ENCODE measurements around the gene PERM1. TPM values are rescaled to one million over a fixed set of nuclear protein-coding genes. Genes with fewer than 3 reads are reported as not detected.

PERM1 gene
- total and polyA plus RNA-seq, 2 of the 13 experiments (the other 11 are each of a cell fraction or from before 2014, with no cell fraction given), result 0.04 to 0.29 TPM

GRCh38 chr1:962381-963300 is 19.3 kb downstream of the PERM1 start:
- in situ Hi-C loops (cut with HindIII; ENCODE audit: extremely low pct_ligation_motif_present, low pct_unique_long_range_greater_than_20kb), result no loop called here

More at GRCh38 chr1:962381-963300, 19.3 kb downstream of the PERM1 start:
- Histone ChIP-seq H3K79me2 (ENCODE audit: insufficient read depth, low read length) (peaks cover 12% of the 10 kb centered on the region), H3K4me1 (ENCODE audit: insufficient read depth, low read length) (peaks cover 27% of the 10 kb centered on the region), H3K27ac (ENCODE audit: extremely low read length, insufficient read depth, low read length) (no peak overlapping the region), H3K4me2 (ENCODE audit: low read depth, low read length) (no peak overlapping the region), H3K36me3 (replicated peaks in 1 of 2; ENCODE audit: control insufficient read depth in 1 of 2, insufficient read depth in 2 of 2, low read length in 2 of 2) (peaks cover under 1 to 6% of the 10 kb centered on the region in 2 experiments; a peak in 2 of 5 replicates), H4K20me1 (ENCODE audit: insufficient read depth, low read length) (peaks cover 9% of the 10 kb centered on the region), H3K4me3 (replicated peaks in 1 of 3; ENCODE audit: insufficient read depth in 1 of 3, low read depth in 2 of 3, low read length in 3 of 3) (no peak overlapping the region), H2AFZ (ENCODE audit: low read length) (no peak overlapping the region), H3K27me3 (ENCODE audit: control insufficient read depth in 1 of 2, insufficient read depth in 2 of 2, low read length in 2 of 2) (peaks cover 0 to 4% of the 10 kb centered on the region in 2 experiments; a peak in 2 of 5 replicates), H3K9me3 (ENCODE audit: low read length) (no peaks in the 10 kb centered on the region), H3K9ac (ENCODE audit: insufficient read depth, low read depth, low read length) (no peak overlapping the region)
- DNase-seq (ENCODE audit: low spot score) (no peak), ATAC-seq (no peak), FAIRE-seq (no peak)
- intact Hi-C loops (cut with micrococcal nuclease; ENCODE audit: unreplicated experiment), result no loop called here
- BruUV-seq (replicated peaks), result no TSS peak
- ChIA-PET POLR2A (no interaction called here), CTCF (ENCODE audit: low intra/inter-chr PET ratio, low total read pairs) (no interaction called here)
- 97% methylated on average over 22 of the region's 57 CpGs for WGBS (ENCODE audit: low lambda C conversion rate)
- TF ChIP-seq JARID2 (CRISPR knock-in tag; IDR thresholded peaks at IDR 0.05; ENCODE audit: insufficient replicate concordance) (no peak), HDAC6 (IDR thresholded peaks at IDR 0.05; ENCODE audit: low read depth, low read length) (no peak), CEBPZ (IDR thresholded peaks at IDR 0.05; ENCODE audit: low read length) (no peak), NR2F2 (IDR thresholded peaks at IDR 0.05; ENCODE audit: borderline replicate concordance, low read depth) (no peak), SOX6 (IDR thresholded peaks at IDR 0.05) (no peak), SOX6 (CRISPR knock-in tag; IDR thresholded peaks at IDR 0.05) (no peak), MEF2D (CRISPR knock-in tag; IDR thresholded peaks at IDR 0.05) (no peak), ZNF280D (CRISPR knock-in tag; IDR thresholded peaks at IDR 0.05) (no peak), ZNF800 (CRISPR knock-in tag; IDR thresholded peaks at IDR 0.05) (no peak), FOXC1 (CRISPR knock-in tag; IDR thresholded peaks at IDR 0.05; ENCODE audit: borderline replicate concordance) (no peak), ZNF878 (CRISPR knock-in tag; IDR thresholded peaks at IDR 0.05) (no peak), U2AF1 (optimal IDR thresholded peaks at IDR 0.05; ENCODE audit: low read depth, low read length) (no peak), SMARCC2 (IDR thresholded peaks at IDR 0.05) (no peak), PHF21A (CRISPR knock-in tag; IDR thresholded peaks at IDR 0.05) (no peak), NKX3-1 (CRISPR knock-in tag; IDR thresholded peaks at IDR 0.05) (no peak), ZNF619 (CRISPR knock-in tag; IDR thresholded peaks at IDR 0.05) (no peak)
